HEK293T (cell line): Measurements from ENCODE around the gene IGSF5.
"Not testable (repeated sequence)": the region's sequence is repeated elsewhere in the genome, so short reads cannot be mapped to it uniquely, and the experiment has no call there.

Source experiments
- CTCF ChIA-PET: fragments of 350-600 bp; formaldehyde crosslinking; extraction: SDS; loops from one replicate; lab custom pipeline; 2021; ENCODE audit warnings: antibody characterized with exemption, inconsistent platforms; lab: Yijun Ruan, JAX
- POLR2A ChIA-PET: fragments of 350-600 bp; formaldehyde crosslinking; extraction: SDS; loops from one replicate; lab custom pipeline; 2020; ENCODE audit warnings: antibody characterized with exemption, inconsistent platforms; lab: Yijun Ruan, JAX
- DNase-seq: peaks from one replicate; pipeline ENCODE4 v3.0.0; 2012; ENCODE audit warnings: mixed read lengths; ENCODE audit errors: extremely low spot score
- ARNT ChIP-seq: fragments of 450-650 bp; IDR thresholded peaks from 2 replicates; pipeline ENCODE4 v1.6.1; 2017; ENCODE audit warnings: mild to moderate bottlenecking
- BHLHE40 ChIP-seq: fragments of 450-650 bp; IDR thresholded peaks from 2 replicates; pipeline ENCODE4 v1.6.1; 2016; ENCODE audit warnings: mild to moderate bottlenecking, moderate library complexity, borderline replicate concordance
- CTBP1 ChIP-seq: fragments of 450-650 bp; IDR thresholded peaks from 2 replicates; pipeline ENCODE4 v1.6.1; 2016; ENCODE audit warnings: borderline replicate concordance
- ELF4 ChIP-seq: fragments of 450-650 bp; IDR thresholded peaks from 2 replicates; pipeline ENCODE4 v1.6.1; 2017; ENCODE audit warnings: antibody characterized with exemption
- FOXA1 ChIP-seq: fragments of 450-650 bp; IDR thresholded peaks from 2 replicates; pipeline ENCODE4 v1.6.1; 2016; ENCODE audit warnings: mild to moderate bottlenecking
- FOXK2 ChIP-seq: fragments of 450-650 bp; IDR thresholded peaks from 2 replicates; pipeline ENCODE4 v1.6.1; 2016; ENCODE audit warnings: mild to moderate bottlenecking
- FOXM1 ChIP-seq: fragments of 450-650 bp; IDR thresholded peaks from 2 replicates; pipeline ENCODE4 v1.6.1; 2017; ENCODE audit warnings: mild to moderate bottlenecking, borderline replicate concordance
- HDGF ChIP-seq: fragments of 450-650 bp; IDR thresholded peaks from 2 replicates; pipeline ENCODE4 v1.6.1; 2017; ENCODE audit warnings: antibody characterized with exemption, borderline replicate concordance
- L3MBTL2 ChIP-seq: fragments of 450-650 bp; conservative IDR thresholded peaks from 2 replicates; pipeline ENCODE4 v1.6.1; 2016; ENCODE audit warnings: mild to moderate bottlenecking
- LEF1 ChIP-seq: fragments of 450-650 bp; IDR thresholded peaks from 2 replicates; pipeline ENCODE4 v1.6.1; 2017; ENCODE audit warnings: mild to moderate bottlenecking, borderline replicate concordance
- NFRKB ChIP-seq: fragments of 450-650 bp; IDR thresholded peaks from 2 replicates; pipeline ENCODE4 v1.6.1; 2016; ENCODE audit warnings: mild to moderate bottlenecking, moderate library complexity
- PKNOX1 ChIP-seq: fragments of 450-650 bp; IDR thresholded peaks from 2 replicates; pipeline ENCODE4 v1.6.1; 2016
- SP1 ChIP-seq: fragments of 450-650 bp; IDR thresholded peaks from 2 replicates; pipeline ENCODE4 v1.6.1; 2017
- SUZ12 ChIP-seq: fragments of 450-650 bp; IDR thresholded peaks from 2 replicates; pipeline ENCODE4 v1.6.1; 2016; ENCODE audit warnings: mild to moderate bottlenecking
- TARDBP ChIP-seq: fragments of 450-650 bp; IDR thresholded peaks from 2 replicates; pipeline ENCODE4 v1.6.1; 2016
- ZNF384 ChIP-seq: fragments of 450-650 bp; IDR thresholded peaks from 2 replicates; pipeline ENCODE4 v1.6.1; 2016

The IGSF5 gene

GRCh38 chr21:39744883-39745282 is at the start of gene IGSF5:
Gene IGSF5, plus strand, starts transcription at chr21:39745183. Its CDS starts 327 bp downstream, at chr21:39745510.
- POLR2A ChIA-PET, CTCF ChIA-PET, DNase-seq: not testable (repeated sequence)

GRCh38 chr21:39696196-39696595 is 48.8 kb upstream of the IGSF5 start:
- DNase-seq, result no peak
- POLR2A ChIA-PET, result no interaction called here
- CTCF ChIA-PET, result no interaction called here
- TF ChIP-seq FOXM1 (no peak), TARDBP (no peak), SUZ12 (no peak), BHLHE40 (no peak), ZNF384 (no peak), SP1 (no peak), NFRKB (no peak), FOXA1 (no peak), HDGF (no peak), L3MBTL2 (no peak), PKNOX1 (no peak), ARNT (no peak), ELF4 (no peak), LEF1 (no peak)

- ChIA-PET CTCF (no interaction called here), POLR2A (no interaction called here)
- DNase-seq, result no peak
- no peak for TF ChIP-seq BHLHE40
- no peak for TF ChIP-seq NFRKB
- TF ChIP-seq SUZ12, result no peak
- no peak for TF ChIP-seq SP1
- no peak for TF ChIP-seq FOXA1
- no peak for TF ChIP-seq PKNOX1
- TF ChIP-seq HDGF, result no peak
- no peak for TF ChIP-seq ZNF384
- no peak for TF ChIP-seq TARDBP
- no peak for TF ChIP-seq ELF4
Observed at GRCh38 chr21:39696618-39697017, 48.4 kb upstream of the IGSF5 start.

- CTCF ChIA-PET, result interaction anchor here (0.6 kb wide), 1 partner anchor 147 kb away, joined by 3 read pairs; no protein-coding TSS in a partner anchor
- POLR2A ChIA-PET, result no interaction called here
- TF ChIP-seq LEF1 (no peak), ZNF384 (no peak), SUZ12 (no peak), FOXM1 (no peak), FOXK2 (no peak), ARNT (no peak), TARDBP (no peak), BHLHE40 (no peak)
- DNase-seq, result no peak
Observed at GRCh38 chr21:39700318-39700717, 44.7 kb upstream of the IGSF5 start.

GRCh38 chr21:39703578-39703977 is 41.4 kb upstream of the IGSF5 start:
- CTCF ChIA-PET, result no interaction called here
- DNase-seq, result no peak
- POLR2A ChIA-PET, result no interaction called here
- TF ChIP-seq HDGF (no peak), TARDBP (no peak), LEF1 (no peak), ZNF384 (no peak), NFRKB (no peak), L3MBTL2 (no peak), FOXA1 (no peak), ARNT (no peak), PKNOX1 (no peak), SP1 (no peak), CTBP1 (no peak), BHLHE40 (no peak), FOXK2 (no peak), FOXM1 (no peak), SUZ12 (no peak), ELF4 (no peak)

GRCh38 chr21:39705849-39706248 is 39.1 kb upstream of the IGSF5 start:
- CTCF ChIA-PET, result interaction anchor here (0.6 kb wide), 1 partner anchor 217 kb away, joined by 3 read pairs; no protein-coding TSS in a partner anchor
- TF ChIP-seq CTBP1 (no peak), HDGF (no peak), BHLHE40 (no peak), SUZ12 (no peak), FOXK2 (no peak), ARNT (no peak), FOXM1 (no peak), NFRKB (no peak), L3MBTL2 (no peak)
- POLR2A ChIA-PET, result no interaction called here
- DNase-seq, result no peak

- DNase-seq, result no peak
Observed at GRCh38 chr21:39707316-39707715, 37.7 kb upstream of the IGSF5 start.

More at GRCh38 chr21:39707316-39707715, 37.7 kb upstream of the IGSF5 start:
- POLR2A ChIA-PET, result no interaction called here
- CTCF ChIA-PET, result no interaction called here
- no peak for TF ChIP-seq FOXK2
- TF ChIP-seq HDGF, result no peak
- TF ChIP-seq SUZ12, result no peak
- no peak for TF ChIP-seq FOXM1
- TF ChIP-seq ZNF384, result no peak
